Left forelimb (tissue), 1 donor: ENCODE data around the gene CD81.
"Not testable (repeated sequence)": the region's sequence is repeated elsewhere in the genome, so short reads cannot be mapped to it uniquely, and the experiment has no call there.

ENCODE experiments used
- DNase-seq: peaks from one replicate; pipeline ENCODE4 v3.0.0-alpha.2; 2018; ENCODE audit warnings: low spot score

Gene CD81

DNA sequence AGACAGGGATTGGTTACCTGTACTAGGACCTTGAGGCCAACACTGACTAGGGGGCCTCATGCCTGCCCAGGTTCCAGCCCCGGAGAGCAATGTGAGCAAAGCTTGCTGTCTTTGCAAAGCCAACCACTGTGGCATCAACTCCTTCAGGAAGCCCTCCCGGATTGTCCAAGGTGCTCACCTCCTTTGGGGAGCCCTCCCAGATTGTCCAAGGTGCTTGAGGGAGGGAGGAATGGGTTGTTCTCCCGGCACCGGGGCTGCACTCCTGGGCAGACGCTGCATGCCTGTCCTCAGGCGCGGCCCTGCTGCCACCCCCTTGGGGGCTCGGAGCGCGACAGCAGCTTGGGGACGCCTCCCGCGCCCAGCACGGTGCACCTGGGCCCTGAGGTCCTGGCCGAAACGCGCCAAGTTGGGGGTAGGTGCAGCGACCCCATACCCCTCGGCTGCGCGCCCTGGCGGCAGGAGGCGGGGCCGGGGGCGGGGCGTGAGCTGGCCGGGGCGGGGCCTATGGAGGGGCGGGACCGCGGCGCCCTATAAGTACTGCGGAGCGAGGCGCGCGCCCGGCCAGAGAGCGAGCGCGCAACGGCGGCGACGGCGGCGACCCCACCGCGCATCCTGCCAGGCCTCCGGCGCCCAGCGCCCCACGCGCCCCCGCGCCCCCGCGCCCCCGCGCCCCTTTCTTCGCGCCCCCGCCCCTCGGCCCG lies at the start of gene CD81:
Gene CD81 (plus strand): TSS at position 560 of the 701 bp plus-strand sequence. CDS start 240 bp downstream, outside the sequence.
- DNase-seq: peak; percentile 83

- peak; percentile 25 for DNase-seq
Measured at GRCh38 chr11:2328021-2328420, 49.1 kb upstream of the CD81 start.

GRCh38 chr11:2328656-2329354 lies 48.3 kb upstream of the CD81 start:
- peak; percentile 49 for DNase-seq

- DNase-seq: no peak
Measured at GRCh38 chr11:2329551-2329950, 47.6 kb upstream of the CD81 start.

DNA sequence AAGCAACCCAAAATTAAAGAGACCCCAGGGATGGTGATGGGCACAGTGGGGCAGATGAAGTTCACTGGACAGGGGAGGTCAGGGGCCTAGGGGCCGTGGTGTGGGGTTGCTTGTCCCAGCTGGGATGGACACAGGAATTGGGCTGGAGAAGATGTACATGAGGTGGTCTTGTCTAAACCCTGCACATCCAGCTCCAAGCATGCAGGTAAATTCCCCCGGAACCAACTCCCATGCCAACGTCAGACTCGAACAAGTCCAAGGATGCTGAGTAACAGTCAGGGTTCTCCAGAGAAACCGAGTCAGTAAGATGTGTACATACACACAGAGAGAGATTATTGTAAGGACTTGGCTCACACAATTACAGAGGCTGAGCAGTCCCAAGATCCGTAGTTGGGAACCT lies 46.4 kb upstream of the CD81 start:
- peak; percentile 36 for DNase-seq

DNA sequence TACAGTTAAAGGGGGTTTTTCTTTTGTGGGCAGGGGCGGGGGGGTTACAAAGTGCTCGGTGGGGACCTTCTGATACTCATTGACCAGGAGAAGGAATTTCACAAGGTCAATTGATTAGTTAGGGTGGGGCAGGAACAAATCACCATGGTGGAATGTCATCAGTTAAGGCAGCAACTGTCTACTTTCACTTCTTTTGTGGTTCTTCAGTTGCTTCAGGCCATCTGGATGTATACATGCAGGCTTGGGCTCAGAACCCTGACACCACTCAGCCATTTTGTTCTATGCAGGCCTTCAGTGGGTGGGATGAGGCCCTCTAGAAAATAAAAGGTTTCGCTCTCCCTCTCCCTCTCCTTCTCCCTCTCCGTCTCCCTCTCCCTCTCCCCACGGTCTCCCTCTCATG lies 45.7 kb upstream of the CD81 start:
- peak; percentile 12 for DNase-seq

DNA sequence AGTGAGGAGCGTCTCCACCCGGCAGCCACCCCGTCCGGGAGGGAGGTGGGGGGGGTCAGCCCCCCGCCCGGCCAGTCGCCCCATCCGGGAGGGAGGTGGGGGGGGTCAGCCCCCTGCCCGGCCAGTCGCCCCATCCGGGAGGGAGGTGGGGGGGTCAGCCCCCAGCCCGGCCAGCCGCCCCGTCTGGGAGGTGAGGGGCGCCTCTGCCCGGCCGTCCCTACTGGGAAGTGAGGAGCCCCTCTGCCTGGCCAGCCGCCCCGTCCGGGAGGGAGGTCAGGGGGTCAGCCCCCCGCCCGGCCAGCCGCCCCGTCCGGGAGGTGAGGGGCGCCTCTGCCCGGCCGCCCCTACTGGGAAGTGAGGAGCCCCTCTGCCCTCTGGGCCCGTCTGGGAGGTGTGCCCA lies 44.5 kb upstream of the CD81 start:
- not testable (repeated sequence) for DNase-seq

GRCh38 chr11:2333486-2334205 lies 43.5 kb upstream of the CD81 start:
- DNase-seq: not testable (repeated sequence)

- not testable (repeated sequence) for DNase-seq
Measured at GRCh38 chr11:2335286-2335685, 41.8 kb upstream of the CD81 start.

DNA sequence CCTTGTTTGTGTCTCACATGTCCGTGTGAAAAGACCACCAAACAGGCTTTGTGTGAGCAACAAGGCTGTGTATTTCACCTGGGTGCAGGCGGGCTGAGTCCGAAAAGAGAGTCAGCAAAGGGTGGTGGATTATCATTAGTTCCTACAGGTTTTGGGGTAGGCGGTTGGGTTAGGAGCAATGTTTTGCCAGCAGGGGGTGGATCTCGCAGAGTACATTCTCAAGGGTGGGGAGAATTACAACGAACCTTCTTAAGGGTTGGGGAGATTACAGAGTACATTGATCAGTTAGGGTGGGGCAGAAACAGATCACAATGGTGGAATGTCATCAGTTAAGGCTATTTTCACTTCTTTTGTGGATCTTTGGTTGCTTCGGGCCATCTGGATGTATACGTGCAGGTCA lies 38.4 kb upstream of the CD81 start:
- DNase-seq: not testable (repeated sequence)

GRCh38 chr11:2342557-2342956 lies 34.6 kb upstream of the CD81 start:
- no peak for DNase-seq

DNA sequence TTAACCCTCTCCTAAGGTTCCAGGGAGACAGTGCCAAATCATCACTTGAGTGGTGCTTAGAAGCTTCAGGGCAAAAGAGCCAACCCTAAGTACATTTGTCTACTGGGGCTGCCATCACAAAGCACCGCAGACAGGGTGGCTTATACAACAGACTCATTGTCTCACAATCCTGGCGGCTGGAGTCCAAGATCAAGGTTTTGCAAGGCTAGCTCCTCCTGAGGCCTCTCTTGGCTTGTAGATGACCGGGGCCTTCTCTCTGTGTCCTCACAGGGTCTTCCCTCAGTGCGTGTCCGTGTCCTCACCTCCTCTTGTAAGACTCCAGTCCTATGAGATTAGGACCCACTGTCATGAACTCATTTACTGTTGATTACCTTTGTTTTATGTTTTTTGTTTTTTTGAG lies 34.1 kb upstream of the CD81 start:
- no peak for DNase-seq

- no peak for DNase-seq
Measured at GRCh38 chr11:2343502-2343901, 33.6 kb upstream of the CD81 start.

- no peak for DNase-seq
Measured at GRCh38 chr11:2345050-2345449, 32.1 kb upstream of the CD81 start.

DNA sequence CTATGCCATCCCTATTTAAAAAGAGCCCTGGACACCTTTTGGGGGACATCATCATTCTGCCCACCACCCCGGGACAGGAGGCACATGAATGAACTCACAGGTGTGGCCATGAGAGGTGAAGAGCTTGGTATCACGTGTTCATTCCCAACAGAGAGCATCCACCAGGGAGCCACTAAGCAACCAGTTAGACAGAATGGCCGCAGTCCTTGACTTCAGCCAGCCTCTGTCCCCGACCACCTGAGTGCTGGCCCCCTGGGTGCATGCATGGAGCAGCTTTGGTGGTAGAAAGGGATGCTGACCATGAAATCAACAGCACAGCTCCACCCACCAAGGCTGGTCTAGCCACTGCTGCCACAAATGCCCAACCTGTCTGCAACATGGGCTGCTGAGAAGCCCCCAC lies 31.1 kb upstream of the CD81 start:
- DNase-seq: no peak

GRCh38 chr11:2346586-2347307 lies 30.4 kb upstream of the CD81 start:
- no peak for DNase-seq

- DNase-seq: no peak
Measured at GRCh38 chr11:2347308-2347830, 29.7 kb upstream of the CD81 start.

GRCh38 chr11:2348986-2349385 lies 28.1 kb upstream of the CD81 start:
- DNase-seq: no peak

DNA sequence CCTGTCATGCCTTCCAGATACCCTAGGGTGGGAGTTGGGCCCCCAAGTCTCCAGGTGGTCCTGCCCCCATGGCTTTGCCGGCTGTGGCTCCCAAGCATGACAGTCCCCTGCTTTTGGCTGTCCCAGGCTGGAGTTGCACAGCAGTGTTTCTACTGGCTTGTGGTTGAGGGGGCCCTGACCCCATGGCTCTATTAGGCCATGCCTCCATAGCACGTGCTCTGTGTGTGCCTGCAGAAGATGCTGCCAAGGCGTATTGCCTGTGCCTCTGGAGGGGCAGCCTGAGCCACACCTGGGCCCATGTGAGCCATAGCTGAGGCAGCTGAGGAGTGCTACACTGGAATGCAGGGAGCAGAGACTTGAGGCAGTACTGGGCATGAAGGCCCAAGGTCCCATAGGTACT lies 25.4 kb upstream of the CD81 start:
- DNase-seq: no peak

GRCh38 chr11:2352420-2352819 lies 24.7 kb upstream of the CD81 start:
- DNase-seq: no peak

DNA sequence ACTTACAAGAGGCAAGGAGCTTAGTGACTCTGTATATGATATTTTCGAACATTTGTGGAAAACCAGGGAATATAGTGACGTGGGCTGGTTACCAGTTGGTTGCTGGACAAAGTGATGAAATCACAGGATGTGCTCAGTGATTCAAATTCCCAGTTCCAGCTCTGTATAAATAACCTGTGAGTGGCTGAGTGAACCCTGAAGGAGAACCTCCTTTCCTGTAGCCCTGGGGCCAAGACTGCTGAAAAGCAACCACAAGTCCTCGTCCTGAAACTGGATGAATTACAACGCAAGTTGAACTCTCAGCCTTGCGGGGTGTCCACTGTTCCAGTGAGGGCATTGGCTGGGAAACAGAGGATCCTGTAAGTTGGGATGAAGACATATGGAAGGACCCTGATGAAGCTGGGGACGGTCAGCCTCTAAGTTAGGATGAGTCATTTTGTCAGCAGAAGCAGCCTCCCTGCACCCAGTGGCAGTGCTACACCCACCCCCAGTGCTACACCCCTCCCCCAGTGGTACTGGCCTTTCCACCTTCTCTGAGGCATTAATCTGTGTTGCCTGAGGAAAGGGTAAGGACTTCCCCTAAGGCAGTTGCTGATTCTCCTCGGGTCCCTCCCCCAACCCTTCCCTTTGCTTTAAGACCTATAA lies 22.0 kb upstream of the CD81 start:
- DNase-seq: no peak

DNA sequence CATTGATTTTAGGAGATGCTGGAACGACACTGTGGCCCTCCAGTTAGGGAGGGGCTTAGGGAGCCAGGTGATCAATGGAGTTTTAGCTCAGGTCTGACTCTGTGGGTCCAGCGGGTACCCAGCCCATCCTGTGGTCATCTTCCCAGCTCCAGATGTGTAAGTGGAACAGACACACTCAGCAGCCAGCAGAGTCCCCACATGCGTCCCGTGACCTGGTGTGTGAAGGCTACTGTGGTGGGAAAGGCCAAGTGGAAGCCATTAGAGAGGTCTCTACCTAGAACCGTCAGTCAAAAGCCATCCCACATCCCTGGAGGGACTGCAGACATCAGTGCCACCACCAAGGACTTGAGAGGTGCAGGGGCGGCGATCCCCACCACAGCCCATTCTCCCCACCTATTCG lies 19.9 kb upstream of the CD81 start:
- DNase-seq: no peak
